NT2/D1 (cell line): Measurements from ENCODE around the gene BRINP2.

Experiments
- SUZ12 ChIP-seq: IDR thresholded peaks from 2 replicates; pipeline ENCODE4 v1.6.1; 2011; ENCODE audit not compliant: insufficient read length, insufficient read depth; ENCODE audit errors: extremely low read depth
- ZNF274 ChIP-seq: IDR thresholded peaks from 2 replicates; pipeline ENCODE4 v1.6.1; 2011; ENCODE audit warnings: mild to moderate bottlenecking, low read depth, low read length

GRCh38 chr1:177328251-177328650 lies 157.5 kb downstream of the BRINP2 start:
- TF ChIP-seq ZNF274 (no peak), SUZ12 (no peak)
